ENCODE results near the gene C9orf152. TPM values are rescaled to one million over a fixed set of nuclear protein-coding genes. Genes with fewer than 3 reads are reported as not detected.

Gene C9orf152
- total RNA-seq, 1 donor from 2014 or later, result not detected

DNA sequence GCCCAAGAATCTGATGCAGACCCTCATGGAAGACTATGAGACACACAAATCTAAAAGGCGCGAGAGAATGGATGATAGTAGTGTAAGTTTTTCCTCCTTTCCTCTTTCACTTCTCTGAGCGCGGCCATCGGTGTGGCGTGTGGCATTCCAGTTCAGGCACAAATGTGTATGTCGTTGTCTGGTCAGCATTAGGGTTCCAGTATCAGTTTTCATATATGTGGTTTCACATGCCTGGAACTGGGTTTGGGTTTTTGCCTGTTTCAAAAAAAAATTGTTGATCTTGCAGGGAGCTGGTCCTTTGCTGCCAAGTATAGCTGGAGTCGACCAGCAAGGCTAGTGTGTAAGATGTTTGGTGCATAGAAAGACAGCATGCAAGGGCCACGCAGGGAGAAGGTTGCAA, 51.5 kb downstream of the C9orf152 start:
- TF ChIP-seq, protein P1, sequence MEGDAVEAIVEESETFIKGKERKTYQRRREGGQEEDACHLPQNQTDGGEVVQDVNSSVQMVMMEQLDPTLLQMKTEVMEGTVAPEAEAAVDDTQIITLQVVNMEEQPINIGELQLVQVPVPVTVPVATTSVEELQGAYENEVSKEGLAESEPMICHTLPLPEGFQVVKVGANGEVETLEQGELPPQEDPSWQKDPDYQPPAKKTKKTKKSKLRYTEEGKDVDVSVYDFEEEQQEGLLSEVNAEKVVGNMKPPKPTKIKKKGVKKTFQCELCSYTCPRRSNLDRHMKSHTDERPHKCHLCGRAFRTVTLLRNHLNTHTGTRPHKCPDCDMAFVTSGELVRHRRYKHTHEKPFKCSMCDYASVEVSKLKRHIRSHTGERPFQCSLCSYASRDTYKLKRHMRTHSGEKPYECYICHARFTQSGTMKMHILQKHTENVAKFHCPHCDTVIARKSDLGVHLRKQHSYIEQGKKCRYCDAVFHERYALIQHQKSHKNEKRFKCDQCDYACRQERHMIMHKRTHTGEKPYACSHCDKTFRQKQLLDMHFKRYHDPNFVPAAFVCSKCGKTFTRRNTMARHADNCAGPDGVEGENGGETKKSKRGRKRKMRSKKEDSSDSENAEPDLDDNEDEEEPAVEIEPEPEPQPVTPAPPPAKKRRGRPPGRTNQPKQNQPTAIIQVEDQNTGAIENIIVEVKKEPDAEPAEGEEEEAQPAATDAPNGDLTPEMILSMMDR (IDR thresholded peaks at IDR 0.05; ENCODE audit: borderline replicate concordance), result no peak
- Histone ChIP-seq H3K4me1 (peaks cover 100% of the 10 kb centered on the region), H3K36me3 (peaks cover 8% of the 10 kb centered on the region), H3K9me3 (replicated peaks) (no peaks in the 10 kb centered on the region), H3K4me3 (no peak overlapping the region), H3K27me3 (ENCODE audit: low read depth) (no peaks in the 10 kb centered on the region), H3K27ac (replicated peaks) (peak overlapping the region; percentile 9)
- no peak for DNase-seq
- intact Hi-C loops (cut with micrococcal nuclease), result no loop called here

DNA sequence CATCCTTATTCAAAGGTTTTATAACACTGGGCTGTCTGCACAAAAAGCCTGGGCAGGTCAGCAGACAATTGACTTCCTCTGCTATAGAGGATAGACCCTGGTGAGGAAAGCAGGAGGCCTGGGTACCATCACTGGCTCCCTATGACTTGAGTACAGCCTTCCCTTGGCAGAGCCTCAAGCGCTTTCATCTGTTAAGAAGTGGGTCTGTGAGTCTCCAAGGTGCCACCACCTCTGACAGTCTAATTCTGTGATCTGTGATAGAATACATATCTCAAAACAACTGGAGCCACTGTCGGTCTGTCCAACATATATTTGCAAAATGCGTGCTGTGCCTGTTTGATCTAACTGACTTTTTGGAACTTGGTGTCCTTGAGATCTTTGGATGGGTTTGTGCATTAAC, 52.2 kb downstream of the C9orf152 start:
- no peak for DNase-seq
- peaks cover 100% of the 10 kb centered on the region for H3K4me1 ChIP-seq
- H3K4me3 ChIP-seq, result no peak overlapping the region
- peak overlapping the region; percentile 20 for H3K27ac ChIP-seq (replicated peaks)
- no peaks in the 10 kb centered on the region for H3K27me3 ChIP-seq (ENCODE audit: low read depth)
- H3K36me3 ChIP-seq, result peaks cover 4% of the 10 kb centered on the region
- TF ChIP-seq, protein P1 (IDR thresholded peaks at IDR 0.05; ENCODE audit: borderline replicate concordance), result no peak
- intact Hi-C loops (cut with micrococcal nuclease), result no loop called here
- H3K9me3 ChIP-seq (replicated peaks), result no peaks in the 10 kb centered on the region

DNA sequence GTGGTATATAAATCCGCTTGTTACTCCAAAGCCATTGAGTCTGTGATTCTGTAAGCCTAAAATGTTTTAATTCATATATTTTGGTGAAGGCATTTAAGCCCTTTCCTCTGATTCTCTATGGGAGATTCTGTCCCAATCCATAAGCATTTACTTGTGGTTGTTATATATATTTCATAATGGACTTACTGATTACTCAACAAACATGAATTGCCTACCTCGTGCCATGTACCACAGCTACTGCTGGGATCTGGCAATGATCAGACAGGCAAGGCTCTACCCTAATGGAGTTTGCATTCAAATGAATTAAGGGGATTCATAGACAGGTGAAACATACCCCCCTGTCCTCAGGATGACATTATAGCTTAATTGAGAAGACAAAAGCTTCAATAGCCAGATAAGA, 54.5 kb downstream of the C9orf152 start:
- Histone ChIP-seq H3K4me3 (no peak overlapping the region), H3K9me3 (replicated peaks) (peaks cover 5% of the 10 kb centered on the region), H3K4me1 (peaks cover 100% of the 10 kb centered on the region), H3K27me3 (ENCODE audit: low read depth) (no peaks in the 10 kb centered on the region), H3K27ac (replicated peaks) (peak overlapping the region; percentile 71), H3K36me3 (peaks cover 9% of the 10 kb centered on the region)
- DNase-seq, result no peak
- intact Hi-C loops (cut with micrococcal nuclease), result loop anchor here (5.0 kb wide), 1 partner anchor 251 kb away; no protein-coding TSS in a partner anchor
- TF ChIP-seq, protein P1 (IDR thresholded peaks at IDR 0.05; ENCODE audit: borderline replicate concordance), result no peak

DNA sequence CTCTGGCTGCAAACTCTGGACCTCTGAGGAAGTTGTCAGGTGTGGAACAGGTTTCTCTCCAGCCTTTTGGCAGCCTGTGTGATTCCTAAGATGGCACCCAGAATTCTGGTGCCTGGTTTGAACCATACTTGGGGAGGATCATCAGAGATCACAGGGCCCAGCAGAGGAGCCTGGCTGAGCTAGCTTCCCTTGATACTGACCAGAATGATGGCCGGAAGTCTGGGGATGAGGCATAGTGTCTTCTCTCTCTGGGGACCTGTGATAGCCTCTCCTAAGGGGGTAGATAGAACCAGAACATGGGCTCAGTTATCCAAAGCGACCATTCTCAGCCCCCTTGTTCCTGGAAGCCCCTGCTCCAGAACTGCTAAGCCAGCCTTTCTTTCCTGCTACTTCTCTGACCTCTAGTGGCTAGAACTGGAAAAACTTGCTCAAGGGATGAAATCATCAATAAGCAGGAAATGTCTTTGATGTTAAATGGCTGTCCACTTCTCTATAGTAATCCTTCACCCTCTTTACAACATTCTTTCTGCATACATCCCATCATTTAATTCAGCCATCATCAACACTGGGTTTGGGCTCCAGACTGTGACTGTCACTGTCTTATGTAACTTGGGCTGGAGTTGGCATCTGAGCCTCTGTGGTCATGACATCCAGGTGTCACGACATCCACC, 55.1 kb downstream of the C9orf152 start:
- H3K4me1 ChIP-seq, result peaks cover 100% of the 10 kb centered on the region
- no peak for DNase-seq
- H3K9me3 ChIP-seq (replicated peaks), result peaks cover 5% of the 10 kb centered on the region
- intact Hi-C loops (cut with micrococcal nuclease), result loop anchor here (5.0 kb wide), 1 partner anchor 251 kb away; no protein-coding TSS in a partner anchor
- TF ChIP-seq, protein P1 (IDR thresholded peaks at IDR 0.05; ENCODE audit: borderline replicate concordance), result peak; percentile 78
- peaks cover 9% of the 10 kb centered on the region for H3K36me3 ChIP-seq
- peak overlapping the region; percentile 71 for H3K27ac ChIP-seq (replicated peaks)
- no peak overlapping the region for H3K4me3 ChIP-seq
- H3K27me3 ChIP-seq (ENCODE audit: low read depth), result no peaks in the 10 kb centered on the region

Other genes starting within 250 kb of the C9orf152 start
- gene TXN, start 48.3 kb upstream of the C9orf152 start, total RNA-seq, result 51.4 TPM
- not detected for gene TXNDC8, start 129.7 kb upstream of the C9orf152 start, total RNA-seq